Activated naive CD4-positive, alpha-beta T cell treated with anti-CD3 and anti-CD28 coated beads, Interleukin-2, amount 50 U/mL, for 72 hours (primary cell): ENCODE data around the gene IST1. TPM values are rescaled to one million over a fixed set of nuclear protein-coding genes. Genes with fewer than 3 reads are reported as not detected.
"Not testable (repeated sequence)": the region's sequence is repeated elsewhere in the genome, so short reads cannot be mapped to it uniquely, and the experiment has no call there.

ENCODE experiments used
- ATAC-seq, 2 donors: fragments of 150-1000 bp; cut with Tn5 transposase; 2 replicates each; pipeline ENCODE4 v1.10.0; 2021; ENCODE audit warnings: mild to moderate bottlenecking in 2 of 2, moderate library complexity in 2 of 2
- DNase-seq, 2 donors: peaks; one replicate each; pipeline ENCODE4 v3.0.0; 2021 to 2022; ENCODE audit warnings: low spot score in 2 of 2
- H3K27ac Mint-ChIP-seq, 2 donors: one replicate each; pipeline ENCODE4 v1.8.0; 2022; ENCODE audit warnings: mild to moderate bottlenecking in 2 of 2, mixed read lengths in 2 of 2
- H3K36me3 Mint-ChIP-seq, 2 donors: one replicate each; pipeline ENCODE4 v1.8.0; 2022; ENCODE audit warnings: mixed read lengths in 2 of 2
- H3K9me3 Mint-ChIP-seq, 2 donors: one replicate each; pipeline ENCODE4 v1.8.0; 2022; ENCODE audit warnings: mixed read lengths in 2 of 2
- total RNA-seq, 2 donors: library from RNA; stranded (reverse); gene quantifications; one replicate each; pipeline ENCODE4 v1.2.3, GENCODE V29; 2022

The IST1 gene
- 100 to 1,000 TPM; 166 to 256 TPM for total RNA-seq

DNA sequence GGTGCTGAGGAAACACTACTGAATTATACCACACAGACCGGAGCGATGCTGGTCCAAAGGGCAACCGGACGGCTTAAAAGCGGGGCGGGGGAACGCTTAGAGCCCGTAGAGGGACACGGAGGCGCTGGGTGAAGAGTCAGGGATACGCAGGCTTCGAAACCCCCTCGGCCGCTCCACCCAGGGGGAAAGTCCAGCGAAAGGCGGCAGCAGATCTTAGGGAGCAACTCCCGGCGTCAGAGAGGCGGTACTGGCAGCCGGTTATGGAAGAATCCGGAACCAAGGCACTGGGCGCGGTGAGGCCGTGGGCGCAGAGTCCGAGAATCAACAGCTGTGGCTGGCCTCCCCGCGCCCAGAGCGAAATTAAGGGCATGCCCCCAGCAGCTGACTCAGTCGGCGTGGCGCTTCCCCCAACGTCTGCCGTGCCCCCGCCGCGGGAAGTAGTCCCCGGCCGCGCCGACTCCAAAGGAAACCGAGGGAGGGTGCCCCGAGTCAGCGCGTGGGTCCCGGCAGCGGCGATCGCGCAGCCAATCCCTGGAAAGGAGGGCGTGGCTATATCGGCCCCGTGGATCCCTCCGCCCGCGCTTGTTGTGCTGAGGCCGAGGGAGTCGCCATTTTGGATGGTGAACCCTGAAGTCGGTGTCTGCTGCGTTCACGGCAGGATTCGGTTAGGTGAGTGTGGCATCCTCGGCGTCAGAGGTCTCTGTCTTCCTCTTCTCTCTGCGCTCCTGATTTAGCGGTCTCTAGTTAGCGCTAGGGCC, at the start of gene IST1:
IST1 (plus strand) TSS at position 611 of the 758 bp plus-strand sequence. CDS start 20,110 bp downstream, outside the sequence.
- peak; percentile 88 to 95 for ATAC-seq
- H3K27ac Mint-ChIP-seq, result peak within 1 kb of the TSS; percentile 97
- no peaks in the 10 kb centered on the region for H3K9me3 Mint-ChIP-seq
- peak; percentile 98 to 99 for DNase-seq
- peaks cover 5 to 23% of the 10 kb centered on the region in 2 donors for H3K36me3 Mint-ChIP-seq

DNA sequence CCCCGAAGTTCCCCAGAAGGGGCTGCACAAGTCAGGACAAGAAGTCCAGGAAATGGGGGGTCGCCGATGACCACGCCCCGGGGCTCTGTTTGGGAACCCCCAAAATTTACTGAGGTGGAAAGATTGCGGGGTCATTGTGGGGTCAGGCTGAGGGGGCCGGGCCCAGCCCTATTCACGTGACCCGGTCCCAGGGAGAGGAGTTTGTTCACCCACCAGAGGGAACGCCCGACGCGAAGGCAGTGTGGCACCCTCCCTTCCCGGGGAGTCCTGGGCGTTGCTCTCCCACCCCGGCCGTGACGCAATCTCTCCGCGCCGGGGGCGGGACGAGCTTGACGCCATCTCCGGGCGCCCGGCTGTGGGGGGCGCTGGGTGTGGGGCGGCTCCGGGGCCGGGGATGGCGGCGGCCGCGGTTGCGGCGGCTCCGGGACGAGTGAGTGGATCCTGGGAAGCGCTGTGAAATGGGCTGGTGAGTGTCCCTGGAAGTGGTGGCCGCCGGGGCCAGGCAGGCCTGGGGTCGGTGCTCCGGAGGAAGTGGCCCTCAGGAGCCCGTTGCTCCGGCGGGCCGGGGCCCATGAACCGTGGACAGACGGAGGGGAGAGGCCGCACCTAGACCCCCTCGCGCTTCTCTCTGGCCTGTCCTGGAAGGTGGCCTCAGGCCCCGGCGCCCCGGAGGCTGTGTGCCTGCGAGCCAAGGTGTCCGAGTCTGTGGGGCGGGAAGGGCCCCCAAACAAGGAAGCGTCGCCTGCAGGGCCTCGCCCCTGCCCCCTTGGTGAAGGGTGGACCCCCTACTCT, 49.5 kb upstream of the IST1 start, which contains the start of gene ATXN1L:
ATXN1L (plus strand) TSS at position 338 of the 792 bp plus-strand sequence. CDS start 3,765 bp downstream, outside the sequence.
- peak within 1 kb of the TSS; percentile 91 to 96 for H3K27ac Mint-ChIP-seq
- peaks cover 5 to 16% of the 10 kb centered on the region in 2 donors for H3K36me3 Mint-ChIP-seq
- ATAC-seq, result peak; percentile 82 to 88
- H3K9me3 Mint-ChIP-seq, result no peaks in the 10 kb centered on the region
- peak; percentile 93 to 98 for DNase-seq

DNA sequence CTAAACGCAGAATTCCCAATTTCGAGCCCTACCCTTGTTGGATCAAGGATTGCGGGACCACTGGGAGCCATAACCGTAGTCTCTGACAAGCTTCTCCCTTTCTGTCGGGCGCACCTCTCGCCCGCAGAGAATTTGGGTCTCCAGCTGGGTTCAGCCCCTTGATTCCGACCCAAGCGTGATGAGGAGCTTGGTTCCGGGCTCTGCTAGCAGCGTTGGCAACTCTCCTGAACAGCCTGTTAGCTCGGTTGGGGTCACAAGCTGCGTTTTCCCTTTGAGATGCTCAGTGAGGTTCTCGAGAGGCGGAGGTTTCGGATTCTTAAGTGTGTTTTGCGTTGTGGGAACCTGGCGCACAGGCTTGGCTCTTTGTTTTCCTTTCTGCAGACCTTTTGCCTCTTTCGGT, 48.9 kb upstream of the IST1 start:
- H3K27ac Mint-ChIP-seq, result peak overlapping the region; percentile 91 to 96
- ATAC-seq (no peak), DNase-seq (peak in 1 of 2 donors; percentile 17)
- H3K36me3 Mint-ChIP-seq, result peaks cover 5 to 16% of the 10 kb centered on the region in 2 donors
- H3K9me3 Mint-ChIP-seq, result no peaks in the 10 kb centered on the region

GRCh38 chr16:71847096-71847495, 48.2 kb upstream of the IST1 start:
- Mint-ChIP-seq H3K36me3 (peaks cover 5 to 16% of the 10 kb centered on the region in 2 donors), H3K27ac (peak overlapping the region; percentile 85 to 96), H3K9me3 (no peaks in the 10 kb centered on the region)
- no peak for ATAC-seq
- DNase-seq, result no peak

GRCh38 chr16:71848622-71849021, 46.7 kb upstream of the IST1 start:
- ATAC-seq (no peak), DNase-seq (no peak)
- H3K27ac Mint-ChIP-seq, result no peak overlapping the region
- H3K9me3 Mint-ChIP-seq, result no peaks in the 10 kb centered on the region
- peaks cover 11 to 16% of the 10 kb centered on the region in 2 donors for H3K36me3 Mint-ChIP-seq

DNA sequence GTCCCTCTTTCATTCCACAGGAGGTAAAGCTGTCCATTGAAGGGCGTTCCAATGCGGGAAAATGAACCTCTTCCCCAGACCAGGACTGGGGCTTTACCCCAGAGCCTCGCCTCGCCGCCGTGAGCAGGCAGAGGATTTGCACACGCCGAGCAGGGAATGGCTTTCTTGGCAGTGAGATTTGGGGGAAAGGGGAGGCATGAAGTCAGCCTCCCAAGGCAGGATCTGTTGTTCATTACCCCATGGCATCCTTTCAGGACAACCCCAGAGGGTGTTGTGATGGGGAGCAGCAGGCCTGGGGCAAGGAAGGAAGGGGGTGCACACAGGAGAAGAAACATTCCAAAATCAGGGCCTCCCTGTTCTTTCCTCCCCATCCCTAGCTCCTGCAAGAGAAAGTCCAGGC, 43.6 kb upstream of the IST1 start:
- Mint-ChIP-seq H3K36me3 (peaks cover 9 to 11% of the 10 kb centered on the region in 2 donors), H3K27ac (no peak overlapping the region), H3K9me3 (no peaks in the 10 kb centered on the region)
- ATAC-seq (no peak), DNase-seq (no peak)

- DNase-seq (no peak), ATAC-seq (no peak)
- H3K9me3 Mint-ChIP-seq, result no peaks in the 10 kb centered on the region
- peaks cover 9 to 11% of the 10 kb centered on the region in 2 donors for H3K36me3 Mint-ChIP-seq
- H3K27ac Mint-ChIP-seq, result no peak overlapping the region
Observed at GRCh38 chr16:71852158-71852557, 43.2 kb upstream of the IST1 start.

DNA sequence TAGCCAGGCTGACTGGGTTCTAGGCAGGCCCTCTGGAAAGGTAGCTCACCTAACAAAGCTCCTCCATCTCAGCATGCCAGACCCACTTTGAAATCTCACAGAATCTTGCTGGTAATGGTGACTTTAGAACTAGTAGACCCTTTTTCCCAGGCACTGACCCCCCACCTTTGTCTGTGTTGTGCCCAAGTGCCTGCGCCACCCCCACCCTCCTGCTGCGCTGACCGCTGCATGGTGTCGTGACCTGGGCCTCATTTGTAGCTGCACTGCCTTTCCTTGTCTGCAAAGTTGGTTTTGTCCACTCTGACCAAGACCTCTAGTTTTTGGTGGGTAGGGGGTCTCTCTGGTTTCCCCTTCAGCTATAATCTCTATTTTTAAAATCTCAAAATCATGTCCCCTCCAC, 42.8 kb upstream of the IST1 start:
- Mint-ChIP-seq H3K27ac (peak overlapping the region; percentile 43 to 56), H3K9me3 (no peaks in the 10 kb centered on the region), H3K36me3 (peaks cover 9 to 11% of the 10 kb centered on the region in 2 donors)
- DNase-seq, result no peak
- ATAC-seq, result no peak

- Mint-ChIP-seq H3K27ac (peak overlapping the region; percentile 43 to 65), H3K36me3 (peaks cover 4 to 11% of the 10 kb centered on the region in 2 donors), H3K9me3 (no peaks in the 10 kb centered on the region)
- DNase-seq, result no peak
- no peak for ATAC-seq
Observed at GRCh38 chr16:71853413-71853812, 41.9 kb upstream of the IST1 start.

GRCh38 chr16:71854369-71854948, 40.9 kb upstream of the IST1 start:
- H3K36me3 Mint-ChIP-seq, result peaks cover 0 to 11% of the 10 kb centered on the region in 2 donors
- ATAC-seq, result no peak
- H3K27ac Mint-ChIP-seq, result peak overlapping the region in 1 of 2 donors; percentile 43
- no peaks in the 10 kb centered on the region for H3K9me3 Mint-ChIP-seq
- no peak for DNase-seq

GRCh38 chr16:71855937-71856662, 39.2 kb upstream of the IST1 start:
- DNase-seq (peak in 1 of 2 donors; percentile 33), ATAC-seq (peak; percentile 65 to 87)
- Mint-ChIP-seq H3K27ac (peak overlapping the region in 1 of 2 donors; percentile 10), H3K36me3 (peaks cover 0 to 6% of the 10 kb centered on the region in 2 donors), H3K9me3 (no peaks in the 10 kb centered on the region)

DNA sequence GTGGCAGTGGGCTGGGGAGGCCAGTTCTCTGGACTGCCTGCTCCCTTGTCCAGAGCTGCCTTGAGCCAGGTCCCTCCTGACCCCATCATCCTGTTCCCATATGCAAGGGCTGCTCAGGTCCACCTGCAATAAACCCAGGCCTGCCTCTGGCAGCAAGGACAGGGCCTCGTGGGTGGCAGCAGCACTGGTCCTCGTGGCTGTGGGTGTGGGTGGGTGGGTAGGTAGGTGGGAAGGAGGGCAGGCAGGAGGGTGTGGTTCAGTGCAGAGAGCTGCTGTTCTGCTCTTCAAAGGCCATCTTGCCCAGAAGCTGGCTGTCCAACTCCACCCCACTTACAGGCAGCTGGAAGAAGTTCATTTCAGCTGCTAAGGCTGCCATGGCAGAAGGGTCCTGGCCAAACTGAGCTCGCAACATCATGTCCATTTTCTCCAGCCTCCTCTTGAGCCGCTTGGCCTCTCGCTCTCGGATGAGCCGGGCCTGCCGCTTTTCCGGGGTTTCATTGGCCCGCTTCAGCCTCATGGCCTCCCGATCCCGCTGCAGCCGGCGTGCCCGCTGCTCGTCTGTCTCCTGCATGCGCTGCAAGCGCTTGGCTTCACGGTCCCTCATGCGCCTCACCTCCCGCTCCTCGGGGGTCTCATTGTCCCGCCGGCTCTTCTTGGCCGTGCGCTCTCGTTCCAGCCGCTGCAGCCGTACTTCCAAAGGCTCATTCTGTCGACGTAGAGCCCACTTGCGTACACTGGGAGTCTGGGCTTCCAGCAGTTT, 35.4 kb upstream of the IST1 start:
- no peak for DNase-seq
- no peak for ATAC-seq
- no peak overlapping the region for H3K27ac Mint-ChIP-seq

GRCh38 chr16:71863995-71864394, 31.3 kb upstream of the IST1 start:
- no peaks in the 10 kb centered on the region for H3K36me3 Mint-ChIP-seq
- no peaks in the 10 kb centered on the region for H3K9me3 Mint-ChIP-seq
- H3K27ac Mint-ChIP-seq, result no peak overlapping the region
- no peak for DNase-seq
- no peak for ATAC-seq

More for the DNA sequence above, 35.4 kb upstream of the IST1 start:
- H3K36me3 Mint-ChIP-seq, result no peaks in the 10 kb centered on the region
- H3K9me3 Mint-ChIP-seq, result no peaks in the 10 kb centered on the region

DNA sequence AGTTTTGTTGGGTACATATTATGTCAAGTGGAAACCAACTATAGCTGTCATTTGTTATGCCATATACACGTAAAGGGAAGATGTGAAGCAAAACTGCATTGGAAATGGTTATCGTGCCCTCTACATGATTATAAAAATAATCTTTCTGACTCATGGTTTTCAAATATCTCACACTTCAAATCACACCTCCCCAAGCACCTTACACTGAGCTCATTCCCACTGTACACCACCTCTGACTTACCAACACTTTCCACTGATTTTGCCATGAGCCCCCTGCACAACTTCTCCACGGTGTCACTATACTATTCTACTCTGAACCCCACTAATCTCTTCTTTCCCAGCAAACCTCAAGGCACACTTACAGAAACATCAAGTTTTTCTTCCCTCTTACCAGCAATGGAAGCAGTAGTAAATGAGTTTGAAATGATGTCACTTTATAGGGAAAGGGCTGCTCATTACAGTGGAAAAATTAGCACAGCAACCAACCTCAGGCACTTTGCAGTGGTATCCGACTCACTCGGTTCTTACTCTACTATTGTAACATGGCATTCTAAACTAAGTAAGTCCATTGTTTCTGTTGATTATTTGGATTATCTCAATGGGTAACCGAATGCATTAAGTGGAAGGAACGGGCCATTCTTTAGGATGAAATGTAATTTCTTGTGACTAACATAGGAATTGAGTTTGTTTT, 30.0 kb upstream of the IST1 start:
- ATAC-seq, result peak; percentile 64 to 81
- Mint-ChIP-seq H3K9me3 (no peaks in the 10 kb centered on the region), H3K27ac (no peak overlapping the region), H3K36me3 (peaks cover 0 to 7% of the 10 kb centered on the region in 2 donors)
- no peak for DNase-seq

DNA sequence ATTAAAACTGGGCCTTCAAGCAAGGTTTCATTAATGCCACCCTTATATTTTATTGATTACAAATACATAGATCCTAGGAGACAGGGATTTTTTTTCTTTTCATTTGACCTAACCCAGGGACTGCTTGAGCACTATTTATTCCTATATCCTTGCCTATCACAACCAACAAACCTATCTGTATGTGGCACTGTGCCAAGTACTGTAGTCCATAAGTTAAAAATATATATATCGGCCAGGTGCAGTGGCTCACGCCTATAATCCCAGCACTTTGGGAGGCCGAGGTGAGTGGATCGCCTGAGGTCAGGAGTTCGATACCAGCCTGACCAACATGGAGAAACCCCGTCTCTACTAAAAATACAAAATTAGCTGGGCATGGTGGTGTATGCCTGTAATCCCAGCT, 28.2 kb upstream of the IST1 start:
- DNase-seq, H3K36me3 Mint-ChIP-seq, ATAC-seq: not testable (repeated sequence)

More for the DNA sequence above, 28.2 kb upstream of the IST1 start:
- not testable (repeated sequence) for H3K27ac Mint-ChIP-seq, H3K9me3 Mint-ChIP-seq
